SK-N-SH (cell line): ENCODE results near the gene SRD5A3.

Source experiments
- CTCF ChIP-seq: fragments of 200-600 bp; sonication (generic); IDR thresholded peaks from 2 replicates; pipeline ENCODE4 v1.6.1; 2017; ENCODE audit warnings: antibody characterized with exemption, mild to moderate bottlenecking, moderate library complexity
- TEAD4 ChIP-seq: IDR thresholded peaks from 2 replicates; pipeline ENCODE4 v1.4.0; 2012; ENCODE audit warnings: mild to moderate bottlenecking, borderline replicate concordance; ENCODE audit not compliant: insufficient read depth
- USF2 ChIP-seq: fragments of 150-350 bp; IDR thresholded peaks from 2 replicates; pipeline ENCODE4 v1.6.1; 2017; ENCODE audit warnings: antibody characterized with exemption, low read length, low read depth, borderline replicate concordance

GRCh38 chr4:55386073-55386472 is 40.0 kb downstream of the SRD5A3 start:
- TF ChIP-seq TEAD4 (no peak), CTCF (no peak), USF2 (no peak)
